HepG2 (cell line): ENCODE data around the gene CCL22. TPM values are rescaled to one million over a fixed set of nuclear protein-coding genes. Genes with fewer than 3 reads are reported as not detected.

ENCODE experiments used
- GPN1 ChIP-seq: sonication (generic); formaldehyde crosslinking; IDR thresholded peaks from 2 replicates; pipeline ENCODE4 v1.5.1; 2020; ENCODE audit warnings: missing genetic modification reagents, borderline replicate concordance
- HOXA7 ChIP-seq: sonication (generic); formaldehyde crosslinking; IDR thresholded peaks from 2 replicates; pipeline ENCODE4 v1.8.1; 2022; ENCODE audit warnings: mild to moderate bottlenecking, missing genetic modification reagents, moderate library complexity
- IRX3 ChIP-seq: sonication (generic); formaldehyde crosslinking; IDR thresholded peaks from 2 replicates; pipeline ENCODE4 v1.8.1; 2023; ENCODE audit warnings: mild to moderate bottlenecking, low read depth, missing genetic modification reagents, borderline replicate concordance
- MEF2D ChIP-seq: sonication (generic); formaldehyde crosslinking; IDR thresholded peaks from 2 replicates; pipeline ENCODE4 v1.5.1; 2020; ENCODE audit warnings: mild to moderate bottlenecking, missing genetic modification reagents
- POGZ ChIP-seq: sonication (generic); formaldehyde crosslinking; IDR thresholded peaks from 2 replicates; pipeline ENCODE4 v1.4.0; 2020; ENCODE audit warnings: mild to moderate bottlenecking, missing genetic modification reagents
- RFX1 ChIP-seq: fragments of 450-650 bp; IDR thresholded peaks from 2 replicates; pipeline ENCODE4 v1.6.1; 2017
- STAT5B ChIP-seq: sonication (generic); formaldehyde crosslinking; IDR thresholded peaks from 2 replicates; pipeline ENCODE4 v1.4.0; 2020; ENCODE audit warnings: missing genetic modification reagents
- TBX2 ChIP-seq: sonication (generic); formaldehyde crosslinking; IDR thresholded peaks from 2 replicates; pipeline ENCODE4 v1.5.0; 2020; ENCODE audit warnings: missing genetic modification reagents, mild to moderate bottlenecking, borderline replicate concordance
- XRCC5 ChIP-seq: fragments of 200-400 bp; formaldehyde crosslinking; optimal IDR thresholded peaks from 2 replicates; pipeline ENCODE3; 2017; ENCODE audit warnings: mild to moderate bottlenecking, low read length
- YEATS2 ChIP-seq: sonication (generic); formaldehyde crosslinking; IDR thresholded peaks from 2 replicates; pipeline ENCODE4 v1.4.0; 2020; ENCODE audit warnings: missing genetic modification reagents, borderline replicate concordance
- ZNF550 ChIP-seq: sonication (generic); formaldehyde crosslinking; IDR thresholded peaks from 2 replicates; pipeline ENCODE4 v1.4.0; 2020; ENCODE audit warnings: mild to moderate bottlenecking, missing genetic modification reagents, borderline replicate concordance
- ZNF562 ChIP-seq: sonication (generic); formaldehyde crosslinking; IDR thresholded peaks from 2 replicates; pipeline ENCODE4 v1.8.0; 2022; ENCODE audit warnings: missing genetic modification reagents, borderline replicate concordance
- ZNF7 ChIP-seq: IDR thresholded peaks from 2 replicates; pipeline ENCODE4 v1.6.1; 2016; ENCODE audit warnings: missing biosample characterization, missing genetic modification reagents
- polyA plus RNA-seq, 8 experiments: library from polyadenylated mRNA; depleted of rRNA in 3 of 8; stranded (reverse) in 7 of 8; unstranded in 1 of 8; fragments of >200 nt; fragmentation: Illumina TruSeq in 4 of 8; extraction: Trizol in 4 of 8; gene quantifications; 2 replicates each; pipeline versions ENCODE4 v1.2.1 to v1.2.3, GENCODE V29; 2011 to 2016; ENCODE audit warnings: low read depth in 4 of 8, missing spikeins in 1 of 8, mixed read lengths in 1 of 8; ENCODE audit not compliant: insufficient read depth in 1 of 8
- total RNA-seq, 5 experiments: library from RNA; depleted of rRNA; stranded (reverse); fragments of >200 nt; fragmentation: Illumina TruSeq; extraction: Trizol; gene quantifications; 2 replicates each; pipeline ENCODE4 v1.2.3, GENCODE V29; 2016; ENCODE audit warnings: low read depth in 1 of 5
- TF ChIP-seq, protein P1 (sequence below): sonication (generic); formaldehyde crosslinking; IDR thresholded peaks from 2 replicates; pipeline ENCODE4 v1.4.0; 2020; ENCODE audit warnings: missing genetic modification reagents
- TF ChIP-seq, protein P2 (sequence below): sonication (generic); formaldehyde crosslinking; IDR thresholded peaks from 2 replicates; pipeline ENCODE4 v1.4.0; 2020; ENCODE audit warnings: missing genetic modification reagents, borderline replicate concordance
- TF ChIP-seq, protein P3 (sequence below): sonication (generic); formaldehyde crosslinking; conservative IDR thresholded peaks from 2 replicates; pipeline ENCODE4 v1.4.0; 2020; ENCODE audit warnings: missing genetic modification reagents
- TF ChIP-seq, protein P4 (sequence below): sonication (generic); formaldehyde crosslinking; IDR thresholded peaks from 2 replicates; pipeline ENCODE4 v1.5.0; 2020; ENCODE audit warnings: mild to moderate bottlenecking, missing genetic modification reagents, borderline replicate concordance
- TF ChIP-seq, protein P5 (sequence below): sonication (generic); formaldehyde crosslinking; conservative IDR thresholded peaks from 2 replicates; pipeline ENCODE4 v1.8.0; 2022; ENCODE audit warnings: low read depth, missing genetic modification reagents

Gene CCL22
- total and polyA plus RNA-seq, 2 of the 13 experiments (the other 11 are each of a cell fraction or from before 2014, with no cell fraction given) = not detected

DNA sequence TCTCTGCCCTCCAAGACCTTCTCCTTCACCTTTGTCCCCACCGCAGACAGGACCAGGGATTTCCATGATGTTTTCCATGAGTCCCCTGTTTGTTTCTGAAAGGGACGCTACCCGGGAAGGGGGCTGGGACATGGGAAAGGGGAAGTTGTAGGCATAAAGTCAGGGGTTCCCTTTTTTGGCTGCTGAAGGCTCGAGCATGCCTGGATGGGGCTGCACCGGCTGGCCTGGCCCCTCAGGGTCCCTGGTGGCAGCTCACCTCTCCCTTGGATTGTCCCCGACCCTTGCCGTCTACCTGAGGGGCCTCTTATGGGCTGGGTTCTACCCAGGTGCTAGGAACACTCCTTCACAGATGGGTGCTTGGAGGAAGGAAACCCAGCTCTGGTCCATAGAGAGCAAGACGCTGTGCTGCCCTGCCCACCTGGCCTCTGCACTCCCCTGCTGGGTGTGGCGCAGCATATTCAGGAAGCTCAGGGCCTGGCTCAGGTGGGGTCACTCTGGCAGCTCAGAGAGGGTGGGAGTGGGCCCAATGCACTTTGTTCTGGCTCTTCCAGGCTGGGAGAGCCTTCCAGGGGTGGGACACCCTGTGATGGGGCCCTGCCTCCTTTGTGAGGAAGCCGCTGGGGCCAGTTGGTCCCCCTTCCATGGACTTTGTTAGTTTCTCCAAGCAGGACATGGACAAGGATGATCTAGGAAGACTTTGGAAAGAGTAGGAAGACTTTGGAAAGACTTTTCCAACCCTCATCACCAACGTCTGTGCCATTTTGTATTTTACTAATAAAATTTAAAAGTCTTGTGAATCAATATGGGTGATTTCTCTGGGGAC lies 25.9 kb downstream of the CCL22 start (continued):
- TF ChIP-seq, protein P1, sequence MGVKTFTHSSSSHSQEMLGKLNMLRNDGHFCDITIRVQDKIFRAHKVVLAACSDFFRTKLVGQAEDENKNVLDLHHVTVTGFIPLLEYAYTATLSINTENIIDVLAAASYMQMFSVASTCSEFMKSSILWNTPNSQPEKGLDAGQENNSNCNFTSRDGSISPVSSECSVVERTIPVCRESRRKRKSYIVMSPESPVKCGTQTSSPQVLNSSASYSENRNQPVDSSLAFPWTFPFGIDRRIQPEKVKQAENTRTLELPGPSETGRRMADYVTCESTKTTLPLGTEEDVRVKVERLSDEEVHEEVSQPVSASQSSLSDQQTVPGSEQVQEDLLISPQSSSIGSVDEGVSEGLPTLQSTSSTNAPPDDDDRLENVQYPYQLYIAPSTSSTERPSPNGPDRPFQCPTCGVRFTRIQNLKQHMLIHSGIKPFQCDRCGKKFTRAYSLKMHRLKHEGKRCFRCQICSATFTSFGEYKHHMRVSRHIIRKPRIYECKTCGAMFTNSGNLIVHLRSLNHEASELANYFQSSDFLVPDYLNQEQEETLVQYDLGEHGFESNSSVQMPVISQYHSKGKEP (CRISPR knock-in tag) = no peak
- TF ChIP-seq STAT5B (CRISPR knock-in tag) = no peak
- peak; percentile 42 for TF ChIP-seq XRCC5
- TF ChIP-seq, protein P2, sequence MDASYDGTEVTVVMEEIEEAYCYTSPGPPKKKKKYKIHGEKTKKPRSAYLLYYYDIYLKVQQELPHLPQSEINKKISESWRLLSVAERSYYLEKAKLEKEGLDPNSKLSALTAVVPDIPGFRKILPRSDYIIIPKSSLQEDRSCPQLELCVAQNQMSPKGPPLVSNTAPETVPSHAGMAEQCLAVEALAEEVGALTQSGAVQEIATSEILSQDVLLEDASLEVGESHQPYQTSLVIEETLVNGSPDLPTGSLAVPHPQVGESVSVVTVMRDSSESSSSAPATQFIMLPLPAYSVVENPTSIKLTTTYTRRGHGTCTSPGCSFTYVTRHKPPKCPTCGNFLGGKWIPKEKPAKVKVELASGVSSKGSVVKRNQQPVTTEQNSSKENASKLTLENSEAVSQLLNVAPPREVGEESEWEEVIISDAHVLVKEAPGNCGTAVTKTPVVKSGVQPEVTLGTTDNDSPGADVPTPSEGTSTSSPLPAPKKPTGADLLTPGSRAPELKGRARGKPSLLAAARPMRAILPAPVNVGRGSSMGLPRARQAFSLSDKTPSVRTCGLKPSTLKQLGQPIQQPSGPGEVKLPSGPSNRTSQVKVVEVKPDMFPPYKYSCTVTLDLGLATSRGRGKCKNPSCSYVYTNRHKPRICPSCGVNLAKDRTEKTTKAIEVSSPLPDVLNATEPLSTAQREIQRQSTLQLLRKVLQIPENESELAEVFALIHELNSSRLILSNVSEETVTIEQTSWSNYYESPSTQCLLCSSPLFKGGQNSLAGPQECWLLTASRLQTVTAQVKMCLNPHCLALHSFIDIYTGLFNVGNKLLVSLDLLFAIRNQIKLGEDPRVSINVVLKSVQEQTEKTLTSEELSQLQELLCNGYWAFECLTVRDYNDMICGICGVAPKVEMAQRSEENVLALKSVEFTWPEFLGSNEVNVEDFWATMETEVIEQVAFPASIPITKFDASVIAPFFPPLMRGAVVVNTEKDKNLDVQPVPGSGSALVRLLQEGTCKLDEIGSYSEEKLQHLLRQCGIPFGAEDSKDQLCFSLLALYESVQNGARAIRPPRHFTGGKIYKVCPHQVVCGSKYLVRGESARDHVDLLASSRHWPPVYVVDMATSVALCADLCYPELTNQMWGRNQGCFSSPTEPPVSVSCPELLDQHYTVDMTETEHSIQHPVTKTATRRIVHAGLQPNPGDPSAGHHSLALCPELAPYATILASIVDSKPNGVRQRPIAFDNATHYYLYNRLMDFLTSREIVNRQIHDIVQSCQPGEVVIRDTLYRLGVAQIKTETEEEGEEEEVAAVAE (CRISPR knock-in tag) = no peak
- no peak for TF ChIP-seq ZNF562 (CRISPR knock-in tag)
- peak; percentile 43; the same call in 1 of the 2 replicates for TF ChIP-seq POGZ (CRISPR knock-in tag)
- TF ChIP-seq MEF2D (CRISPR knock-in tag) = no peak
- TF ChIP-seq RFX1 = no peak
- TF ChIP-seq HOXA7 = 0 out of 2 replicates have a peak, but pooled peaks have one; percentile 45
- no peak for TF ChIP-seq TBX2
- no peak for TF ChIP-seq GPN1 (CRISPR knock-in tag)
- TF ChIP-seq YEATS2 = no peak
- no peak for TF ChIP-seq IRX3
- TF ChIP-seq ZNF550 = no peak
- TF ChIP-seq, protein P3, sequence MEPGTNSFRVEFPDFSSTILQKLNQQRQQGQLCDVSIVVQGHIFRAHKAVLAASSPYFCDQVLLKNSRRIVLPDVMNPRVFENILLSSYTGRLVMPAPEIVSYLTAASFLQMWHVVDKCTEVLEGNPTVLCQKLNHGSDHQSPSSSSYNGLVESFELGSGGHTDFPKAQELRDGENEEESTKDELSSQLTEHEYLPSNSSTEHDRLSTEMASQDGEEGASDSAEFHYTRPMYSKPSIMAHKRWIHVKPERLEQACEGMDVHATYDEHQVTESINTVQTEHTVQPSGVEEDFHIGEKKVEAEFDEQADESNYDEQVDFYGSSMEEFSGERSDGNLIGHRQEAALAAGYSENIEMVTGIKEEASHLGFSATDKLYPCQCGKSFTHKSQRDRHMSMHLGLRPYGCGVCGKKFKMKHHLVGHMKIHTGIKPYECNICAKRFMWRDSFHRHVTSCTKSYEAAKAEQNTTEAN (CRISPR knock-in tag) = no peak
- TF ChIP-seq, protein P4, sequence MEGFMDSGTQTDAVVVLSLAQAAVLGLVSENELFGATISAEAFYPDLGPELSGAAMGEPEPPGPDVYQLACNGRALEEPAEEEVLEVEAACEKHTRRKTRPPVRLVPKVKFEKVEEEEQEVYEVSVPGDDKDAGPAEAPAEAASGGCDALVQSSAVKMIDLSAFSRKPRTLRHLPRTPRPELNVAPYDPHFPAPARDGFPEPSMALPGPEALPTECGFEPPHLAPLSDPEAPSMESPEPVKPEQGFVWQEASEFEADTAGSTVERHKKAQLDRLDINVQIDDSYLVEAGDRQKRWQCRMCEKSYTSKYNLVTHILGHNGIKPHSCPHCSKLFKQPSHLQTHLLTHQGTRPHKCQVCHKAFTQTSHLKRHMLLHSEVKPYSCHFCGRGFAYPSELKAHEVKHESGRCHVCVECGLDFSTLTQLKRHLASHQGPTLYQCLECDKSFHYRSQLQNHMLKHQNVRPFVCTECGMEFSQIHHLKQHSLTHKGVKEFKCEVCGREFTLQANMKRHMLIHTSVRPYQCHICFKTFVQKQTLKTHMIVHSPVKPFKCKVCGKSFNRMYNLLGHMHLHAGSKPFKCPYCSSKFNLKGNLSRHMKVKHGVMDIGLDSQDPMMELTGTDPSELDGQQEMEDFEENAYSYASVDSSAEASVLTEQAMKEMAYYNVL = peak; percentile 72
- TF ChIP-seq, protein P5, sequence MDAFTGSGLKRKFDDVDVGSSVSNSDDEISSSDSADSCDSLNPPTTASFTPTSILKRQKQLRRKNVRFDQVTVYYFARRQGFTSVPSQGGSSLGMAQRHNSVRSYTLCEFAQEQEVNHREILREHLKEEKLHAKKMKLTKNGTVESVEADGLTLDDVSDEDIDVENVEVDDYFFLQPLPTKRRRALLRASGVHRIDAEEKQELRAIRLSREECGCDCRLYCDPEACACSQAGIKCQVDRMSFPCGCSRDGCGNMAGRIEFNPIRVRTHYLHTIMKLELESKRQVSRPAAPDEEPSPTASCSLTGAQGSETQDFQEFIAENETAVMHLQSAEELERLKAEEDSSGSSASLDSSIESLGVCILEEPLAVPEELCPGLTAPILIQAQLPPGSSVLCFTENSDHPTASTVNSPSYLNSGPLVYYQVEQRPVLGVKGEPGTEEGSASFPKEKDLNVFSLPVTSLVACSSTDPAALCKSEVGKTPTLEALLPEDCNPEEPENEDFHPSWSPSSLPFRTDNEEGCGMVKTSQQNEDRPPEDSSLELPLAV (CRISPR knock-in tag) = no peak
- 0 out of 2 replicates have a peak, but pooled peaks have one; percentile 2 for TF ChIP-seq ZNF7 (CRISPR knock-in tag)
